GM13977 (cell line): ENCODE results near the gene ROR1.

Experiments
- DNase-seq: peaks from one replicate; pipeline ENCODE4 v3.0.0; 2012; ENCODE audit warnings: low spot score
- CTCF ChIP-seq: IDR thresholded peaks from 2 replicates; pipeline ENCODE4 v1.5.1; 2012; ENCODE audit warnings: mild to moderate bottlenecking, control low read depth; ENCODE audit not compliant: insufficient read depth; ENCODE audit errors: extremely low read depth, missing control alignments
- in situ Hi-C: fragments of 300-500 bp; cut with MboI; formaldehyde crosslinking; loops from one replicate; pipeline ENCODE4 v1.12.0; 2022; ENCODE audit warnings: low sequenced_read_pairs, low pct_unique_long_range_greater_than_20kb, mixed read lengths, inconsistent platforms; ENCODE audit not compliant: unreplicated experiment

ROR1 gene

DNA sequence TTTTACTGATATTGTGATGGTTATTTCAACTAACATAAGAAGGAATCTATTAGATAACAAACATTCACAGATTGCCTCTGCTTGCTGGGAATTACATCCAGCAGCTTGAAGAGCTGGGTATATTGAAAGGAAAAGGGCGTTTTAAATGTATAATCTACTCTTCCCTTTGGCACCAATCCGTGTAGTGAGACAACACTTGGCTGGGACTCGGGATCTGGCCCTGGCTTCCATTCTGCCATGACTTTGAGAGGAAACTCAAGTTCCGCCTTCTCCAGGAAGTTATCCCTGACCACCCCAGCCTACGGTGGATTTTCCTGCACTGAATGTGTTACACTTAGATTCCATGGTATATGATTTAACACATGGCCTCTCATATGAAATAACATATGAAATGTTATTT is 342.7 kb downstream of the ROR1 start:
- TF ChIP-seq CTCF, result no peak
- in situ Hi-C loops, result no loop called here
- DNase-seq, result no peak

- DNase-seq, result no peak
- TF ChIP-seq CTCF, result no peak
- in situ Hi-C loops, result no loop called here
These were observed 343.7 kb downstream of the ROR1 start for GRCh38 chr1:64117492-64117891.

DNA sequence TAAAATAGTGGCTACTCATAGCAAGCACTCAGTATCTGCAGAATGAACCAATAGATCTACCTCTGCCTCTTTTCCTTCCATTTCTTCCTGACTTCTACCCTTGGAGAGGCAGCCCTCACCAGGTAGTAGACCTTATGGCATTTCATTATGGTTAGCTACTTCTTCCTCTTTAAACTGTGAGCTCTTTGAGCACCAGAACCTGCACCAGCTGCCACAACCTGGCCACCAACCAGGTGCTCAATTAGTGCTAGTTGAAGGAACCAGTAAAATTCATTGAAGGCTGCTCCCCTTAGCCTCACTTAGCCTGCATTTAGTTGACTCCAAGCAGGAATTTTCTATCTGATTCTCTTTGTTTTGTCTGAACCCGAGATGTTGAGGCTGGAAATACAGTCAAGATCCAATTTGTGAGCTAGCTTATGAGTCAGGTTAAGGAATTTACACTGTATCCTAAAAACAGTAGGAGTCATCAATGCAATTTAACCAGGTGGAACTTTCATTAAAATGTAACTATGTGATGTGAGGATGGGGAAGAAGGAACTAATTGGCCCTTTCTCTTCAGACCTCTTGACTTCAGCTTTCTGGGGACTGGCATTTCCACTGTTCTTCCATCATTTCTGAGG is 348.1 kb downstream of the ROR1 start:
- no peak for TF ChIP-seq CTCF
- DNase-seq, result no peak
- in situ Hi-C loops, result no loop called here

GRCh38 chr1:64122588-64122987 is 348.8 kb downstream of the ROR1 start:
- in situ Hi-C loops, result no loop called here
- no peak for TF ChIP-seq CTCF
- no peak for DNase-seq

GRCh38 chr1:64124704-64125440 is 351.1 kb downstream of the ROR1 start:
- DNase-seq, result no peak
- in situ Hi-C loops, result loop anchor here (25.0 kb wide), 1 partner anchor 513 kb away; no protein-coding TSS in a partner anchor
- no peak for TF ChIP-seq CTCF

DNA sequence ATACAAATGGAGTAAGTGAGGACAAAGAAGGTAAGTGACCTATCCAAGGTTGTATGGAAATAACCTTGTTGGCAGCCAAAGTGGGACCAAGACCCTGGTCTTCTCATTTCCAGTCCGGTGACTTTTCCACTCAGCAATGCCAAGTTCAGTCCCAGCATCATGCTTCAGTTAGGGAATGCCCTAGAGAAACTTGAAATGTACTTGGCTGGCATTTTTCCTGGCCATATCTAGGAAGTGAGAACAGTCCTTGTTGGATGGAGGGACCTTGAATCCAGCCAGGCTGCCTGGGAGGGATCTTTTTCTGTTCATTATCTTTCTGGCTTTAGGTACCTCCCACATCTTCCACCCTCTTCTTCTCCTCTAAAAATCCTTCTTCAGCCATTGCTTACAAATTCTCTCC is 352.8 kb downstream of the ROR1 start:
- TF ChIP-seq CTCF, result no peak
- in situ Hi-C loops, result loop anchor here (25.0 kb wide), 1 partner anchor 514 kb away; no protein-coding TSS in a partner anchor
- no peak for DNase-seq
